ENCODE data around the gene COL26A1.

DNA sequence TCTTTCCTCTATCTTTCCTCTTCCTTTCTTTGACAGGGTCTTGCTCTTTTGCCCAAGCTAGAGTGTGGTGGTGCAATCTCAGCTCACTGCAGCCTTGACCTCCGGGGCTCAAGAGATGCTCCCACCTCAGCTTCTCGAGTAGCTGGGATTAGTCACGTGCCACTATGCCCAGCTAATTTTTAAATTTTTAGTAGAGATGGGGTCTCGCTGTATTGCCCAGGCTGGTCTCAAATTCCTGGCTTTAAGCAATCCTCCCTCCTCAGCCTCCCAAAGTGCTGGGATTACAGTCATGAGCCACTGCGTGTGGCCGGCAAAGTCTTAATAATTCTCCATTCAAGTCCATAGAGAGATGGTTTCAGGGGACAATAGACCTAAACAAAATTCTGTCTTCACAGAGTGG lies 40.2 kb downstream of the COL26A1 start:
- TF ChIP-seq, protein P1, sequence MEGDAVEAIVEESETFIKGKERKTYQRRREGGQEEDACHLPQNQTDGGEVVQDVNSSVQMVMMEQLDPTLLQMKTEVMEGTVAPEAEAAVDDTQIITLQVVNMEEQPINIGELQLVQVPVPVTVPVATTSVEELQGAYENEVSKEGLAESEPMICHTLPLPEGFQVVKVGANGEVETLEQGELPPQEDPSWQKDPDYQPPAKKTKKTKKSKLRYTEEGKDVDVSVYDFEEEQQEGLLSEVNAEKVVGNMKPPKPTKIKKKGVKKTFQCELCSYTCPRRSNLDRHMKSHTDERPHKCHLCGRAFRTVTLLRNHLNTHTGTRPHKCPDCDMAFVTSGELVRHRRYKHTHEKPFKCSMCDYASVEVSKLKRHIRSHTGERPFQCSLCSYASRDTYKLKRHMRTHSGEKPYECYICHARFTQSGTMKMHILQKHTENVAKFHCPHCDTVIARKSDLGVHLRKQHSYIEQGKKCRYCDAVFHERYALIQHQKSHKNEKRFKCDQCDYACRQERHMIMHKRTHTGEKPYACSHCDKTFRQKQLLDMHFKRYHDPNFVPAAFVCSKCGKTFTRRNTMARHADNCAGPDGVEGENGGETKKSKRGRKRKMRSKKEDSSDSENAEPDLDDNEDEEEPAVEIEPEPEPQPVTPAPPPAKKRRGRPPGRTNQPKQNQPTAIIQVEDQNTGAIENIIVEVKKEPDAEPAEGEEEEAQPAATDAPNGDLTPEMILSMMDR (IDR thresholded peaks at IDR 0.05): no peak
- TF ChIP-seq POLR2AphosphoS5 (IDR thresholded peaks at IDR 0.05): no peak

Data from transverse colon (tissue), 4 donors.